GM12874 (cell line): ENCODE data around the gene SERINC3.

Experiments
- CTCF ChIP-seq: IDR thresholded peaks from 2 replicates; pipeline ENCODE4 v1.5.1; 2011; ENCODE audit warnings: low read depth, mild to moderate bottlenecking, control low read depth, low read length, moderate library complexity; ENCODE audit not compliant: insufficient read depth

SERINC3 gene

GRCh38 chr20:44518248-44518647 is 3.6 kb downstream of the SERINC3 start:
- TF ChIP-seq CTCF: no peak

DNA sequence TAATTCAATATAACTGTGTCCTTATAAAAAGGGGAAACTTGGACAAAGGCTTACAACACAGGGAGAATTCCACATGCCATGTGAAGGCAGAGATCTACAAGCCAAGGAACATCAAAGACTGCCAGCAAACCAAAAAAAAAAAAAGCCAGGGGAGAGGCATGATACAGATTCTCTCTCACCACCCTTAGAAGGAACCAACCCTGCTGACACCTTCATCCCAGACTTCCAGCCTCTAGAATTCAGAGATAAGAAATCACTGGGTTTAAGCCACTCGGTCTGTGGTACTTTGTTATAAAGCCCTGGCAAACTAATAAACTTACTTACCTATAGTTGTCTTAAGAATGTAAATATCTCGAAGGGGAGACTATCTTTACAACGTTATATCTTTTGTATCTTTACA is 4.4 kb downstream of the SERINC3 start:
- TF ChIP-seq CTCF: no peak

DNA sequence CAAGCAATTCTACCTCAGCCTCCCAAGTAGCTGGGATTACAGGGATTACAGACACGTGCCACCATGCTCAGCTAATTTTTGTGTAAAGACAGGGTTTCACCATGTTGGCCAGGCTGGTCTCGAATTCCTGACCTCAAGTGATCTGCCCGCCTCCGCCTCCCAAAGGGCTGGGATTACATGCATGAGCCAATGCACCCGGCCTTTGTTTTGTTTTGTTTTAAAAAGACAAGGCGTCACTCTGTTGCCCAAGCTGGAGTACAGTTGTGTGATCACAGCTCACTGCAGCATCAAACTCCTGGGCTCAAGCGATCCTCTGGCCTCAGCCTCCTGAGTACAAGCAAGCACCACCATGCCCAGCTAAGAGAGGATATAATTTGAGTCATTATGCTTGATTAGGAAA is 5.4 kb downstream of the SERINC3 start:
- TF ChIP-seq CTCF: no peak

- no peak for TF ChIP-seq CTCF
These were observed 8.0 kb downstream of the SERINC3 start for GRCh38 chr20:44513871-44514270.

DNA sequence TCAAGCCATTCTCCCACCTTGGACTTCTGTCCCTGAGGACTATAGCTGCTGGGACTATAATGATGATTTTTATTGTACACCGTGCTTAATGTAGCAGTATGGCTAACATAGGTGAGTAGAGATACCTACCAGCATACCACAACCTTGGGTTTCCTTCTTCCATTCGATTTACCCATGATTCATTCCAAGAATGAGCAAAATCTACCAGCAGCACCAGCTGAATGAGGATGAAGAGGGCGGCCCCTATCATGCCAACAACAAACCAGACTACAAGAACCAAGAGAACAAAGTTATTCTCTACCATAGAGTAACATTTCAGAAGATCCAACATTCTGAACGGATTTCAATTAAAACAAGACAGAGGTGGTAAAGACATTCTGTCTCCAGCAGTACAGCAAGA is 12.1 kb downstream of the SERINC3 start:
- no peak for TF ChIP-seq CTCF

DNA sequence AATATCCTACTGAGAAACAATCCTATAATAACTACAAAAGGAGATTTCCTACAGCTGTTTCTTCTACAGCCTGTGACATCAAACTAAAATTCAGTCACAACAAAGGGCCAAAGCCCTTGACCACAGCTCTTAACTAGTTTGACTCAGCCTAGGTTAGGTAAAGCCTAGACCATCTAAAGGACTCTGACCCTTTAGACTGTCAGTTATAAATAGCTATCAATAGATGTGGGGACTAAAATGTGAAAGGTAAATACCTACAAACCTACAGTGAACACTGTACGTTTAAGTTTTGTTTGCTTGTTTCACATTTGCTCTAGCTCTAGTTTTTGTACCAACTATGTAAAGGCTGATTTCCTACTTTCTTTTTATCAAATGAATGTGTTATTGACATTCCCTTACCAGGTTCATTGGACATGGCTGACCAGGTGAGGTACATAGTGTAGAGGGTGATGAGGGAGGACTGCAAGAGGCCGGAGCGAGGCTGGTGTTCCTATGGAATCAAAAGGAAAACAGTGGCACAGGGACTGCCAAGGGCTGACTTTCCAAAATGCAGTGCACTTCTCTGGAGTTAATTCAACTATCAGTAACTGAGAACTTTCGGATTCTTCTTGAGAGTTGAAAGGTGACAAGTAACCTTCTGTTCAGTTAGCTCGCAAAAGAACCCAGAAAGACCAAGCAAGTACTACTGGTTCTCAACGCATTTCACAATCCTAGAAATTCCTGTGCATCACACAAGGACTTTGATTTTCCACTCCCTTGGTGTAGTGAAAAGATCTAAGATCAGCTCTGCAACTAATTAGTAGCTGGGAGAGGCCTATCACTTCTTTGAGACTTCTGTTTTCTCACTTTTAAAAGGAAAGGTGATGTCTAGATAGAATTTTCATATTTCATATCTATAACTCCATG is 17.2 kb downstream of the SERINC3 start:
- no peak for TF ChIP-seq CTCF

- no peak for TF ChIP-seq CTCF
These were observed 18.9 kb downstream of the SERINC3 start for GRCh38 chr20:44502968-44503367.
